ENCODE results near the gene SLC40A1. TPM values are rescaled to one million over a fixed set of nuclear protein-coding genes. Genes with fewer than 3 reads are reported as not detected.
"Not testable (repeated sequence)": the region's sequence is repeated elsewhere in the genome, so short reads cannot be mapped to it uniquely, and the experiment has no call there.

Gene SLC40A1, protein sequence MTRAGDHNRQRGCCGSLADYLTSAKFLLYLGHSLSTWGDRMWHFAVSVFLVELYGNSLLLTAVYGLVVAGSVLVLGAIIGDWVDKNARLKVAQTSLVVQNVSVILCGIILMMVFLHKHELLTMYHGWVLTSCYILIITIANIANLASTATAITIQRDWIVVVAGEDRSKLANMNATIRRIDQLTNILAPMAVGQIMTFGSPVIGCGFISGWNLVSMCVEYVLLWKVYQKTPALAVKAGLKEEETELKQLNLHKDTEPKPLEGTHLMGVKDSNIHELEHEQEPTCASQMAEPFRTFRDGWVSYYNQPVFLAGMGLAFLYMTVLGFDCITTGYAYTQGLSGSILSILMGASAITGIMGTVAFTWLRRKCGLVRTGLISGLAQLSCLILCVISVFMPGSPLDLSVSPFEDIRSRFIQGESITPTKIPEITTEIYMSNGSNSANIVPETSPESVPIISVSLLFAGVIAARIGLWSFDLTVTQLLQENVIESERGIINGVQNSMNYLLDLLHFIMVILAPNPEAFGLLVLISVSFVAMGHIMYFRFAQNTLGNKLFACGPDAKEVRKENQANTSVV
- total RNA-seq (ENCODE audit: insufficient read depth, low replicate concordance) = 133 TPM

DNA sequence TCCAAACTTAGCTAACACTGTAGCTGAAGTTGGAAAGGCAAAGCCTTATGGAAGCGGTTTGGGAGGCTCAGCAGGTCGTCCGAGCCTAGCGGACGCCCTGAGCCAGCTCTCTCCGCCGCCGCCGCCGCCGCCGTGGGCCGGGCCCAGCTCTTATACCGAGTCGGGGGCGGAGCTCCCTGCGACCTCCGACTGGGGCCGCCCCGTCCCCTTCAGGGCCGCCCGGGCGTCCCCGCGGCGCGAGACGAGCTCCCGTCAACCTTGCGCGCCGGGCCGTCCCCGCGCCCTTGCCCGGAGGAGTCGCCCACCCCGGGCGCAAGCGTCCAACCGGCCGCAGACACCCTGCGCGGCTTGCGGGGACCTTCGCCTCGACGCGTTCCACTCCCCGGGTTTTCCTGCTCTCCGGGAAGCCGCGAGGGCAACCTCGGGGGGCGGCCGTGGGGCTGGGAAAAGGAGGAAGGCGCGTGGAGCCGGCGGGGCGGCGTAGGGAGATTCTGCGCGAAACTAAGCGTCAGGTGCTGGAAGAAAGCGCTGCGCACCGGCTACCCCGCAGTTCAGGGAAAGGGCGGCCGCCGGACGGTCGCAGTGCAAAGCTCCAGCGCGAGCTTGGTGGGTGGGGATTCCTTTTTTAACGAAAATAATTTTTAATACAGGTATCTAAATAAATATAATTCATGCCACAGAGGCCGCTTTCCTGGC is at the start of gene SLC40A1:
SLC40A1 (minus strand) TSS at position 129 of the 696 bp plus-strand sequence. CDS start 326 bp downstream, outside the sequence.
- DNase-seq (ENCODE audit: low spot score) = peak; percentile 93

DNA sequence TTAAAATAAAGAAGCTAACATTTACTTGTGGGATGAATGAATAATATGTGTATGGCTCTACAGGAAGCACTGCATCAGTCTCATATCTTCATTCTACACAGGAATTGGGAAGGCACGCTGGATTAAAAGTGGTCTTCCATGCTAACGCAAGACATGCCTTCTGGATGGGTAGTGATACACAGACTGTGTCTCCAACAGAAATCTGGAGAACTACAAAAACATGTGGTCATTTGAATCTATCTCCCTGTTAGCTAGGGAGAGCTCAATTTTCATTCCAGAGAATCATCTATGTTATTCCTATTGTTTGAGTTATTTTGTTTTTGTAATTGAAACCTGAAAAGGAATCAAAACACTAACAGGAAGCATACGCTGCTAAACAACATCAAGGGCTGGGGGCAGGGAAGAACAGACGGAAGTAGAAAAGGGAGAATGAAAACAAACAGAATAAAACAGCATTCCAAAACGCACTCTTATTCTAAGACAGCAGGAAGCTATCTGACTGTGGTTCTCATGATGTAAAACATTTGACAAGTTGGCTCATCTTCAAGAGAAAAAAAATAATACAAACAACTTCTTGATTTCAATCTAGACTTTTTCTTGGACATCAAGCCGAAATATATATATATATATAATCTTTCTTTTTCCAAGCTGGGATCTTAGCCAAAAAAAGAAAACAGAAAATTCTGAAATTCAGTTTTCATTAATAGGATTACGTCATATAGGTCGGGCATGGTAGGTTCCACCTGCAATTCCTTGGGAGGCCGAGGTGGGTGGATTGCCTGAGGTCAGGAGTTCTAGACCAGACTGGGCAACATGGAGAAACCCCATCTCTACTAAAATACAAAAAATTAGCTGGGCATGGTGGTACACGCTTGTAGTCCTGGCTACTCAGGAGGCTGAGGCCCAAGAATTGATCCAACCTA is 49.2 kb upstream of the SLC40A1 start:
- peak; percentile 46 for DNase-seq (ENCODE audit: low spot score)

DNA sequence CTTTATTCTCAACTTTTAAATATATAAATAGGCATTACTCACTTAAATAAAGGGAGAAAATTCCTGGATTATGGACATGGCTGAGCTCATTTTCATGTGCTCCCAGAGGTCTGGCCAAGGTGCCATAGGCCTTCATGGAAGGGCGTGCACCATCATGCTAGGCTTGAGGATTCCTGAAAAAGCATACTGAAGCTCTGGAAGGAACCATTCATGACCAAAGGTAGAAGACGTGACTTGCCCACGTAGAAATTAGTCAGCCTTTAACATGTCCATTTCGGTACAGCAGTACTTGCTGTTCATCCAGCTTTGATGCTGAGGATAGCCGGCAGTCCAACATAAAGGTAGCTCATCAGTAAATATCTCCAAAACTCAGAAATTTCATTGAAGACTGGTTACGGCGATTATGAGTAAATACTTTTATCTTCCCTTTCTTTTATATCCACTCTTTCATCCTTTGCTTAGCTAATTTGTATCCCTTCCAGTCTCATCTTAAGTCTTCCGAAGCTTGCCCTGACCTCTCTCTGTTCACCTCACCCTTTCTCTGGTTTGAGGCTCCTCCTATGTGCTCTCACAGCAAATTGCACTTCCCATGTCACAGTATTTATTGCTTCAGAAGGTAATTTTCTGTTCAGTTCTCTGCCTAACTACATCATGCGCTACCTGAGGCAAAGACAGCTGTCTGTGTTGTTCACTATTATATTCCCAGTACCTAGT is 48.4 kb upstream of the SLC40A1 start:
- DNase-seq (ENCODE audit: low spot score) = peak; percentile 62

DNA sequence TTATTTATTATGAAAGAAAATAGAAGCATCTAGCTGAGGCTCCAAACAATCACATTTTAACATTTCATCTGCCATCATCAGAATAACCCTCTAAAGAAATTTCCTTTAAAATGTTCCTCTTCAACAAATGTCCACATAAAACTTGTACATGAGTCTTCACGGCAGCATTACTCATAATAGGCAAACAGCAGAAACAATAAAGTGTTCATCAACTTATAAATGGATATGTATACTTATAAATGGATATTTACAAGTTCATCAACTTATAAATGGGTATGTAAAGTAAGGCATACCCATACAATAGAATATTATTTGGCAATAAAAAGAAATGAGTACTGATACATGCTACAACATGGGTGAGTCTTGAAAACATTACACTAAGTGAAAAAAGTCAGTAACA is 47.2 kb upstream of the SLC40A1 start:
- no peak for DNase-seq (ENCODE audit: low spot score)

DNA sequence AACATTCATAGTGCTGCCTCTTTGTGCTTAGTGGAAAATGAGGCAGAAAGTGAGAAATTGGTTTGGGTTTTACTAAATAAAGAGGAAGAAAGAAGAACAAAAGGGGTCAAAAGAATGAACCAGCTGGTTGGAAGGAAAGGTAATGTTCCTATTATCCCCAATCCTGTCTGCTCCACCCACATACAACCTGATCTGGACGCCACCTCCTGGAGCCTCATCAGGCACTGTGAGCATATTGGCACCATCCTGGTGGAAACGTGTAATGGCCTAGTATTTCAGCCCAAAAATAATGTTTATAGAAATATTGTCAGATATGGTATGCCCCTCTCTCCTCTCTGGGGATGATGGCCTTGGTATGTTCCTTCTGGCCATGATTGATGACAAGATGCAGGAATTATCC is 45.0 kb upstream of the SLC40A1 start:
- no peak for DNase-seq (ENCODE audit: low spot score)

DNA sequence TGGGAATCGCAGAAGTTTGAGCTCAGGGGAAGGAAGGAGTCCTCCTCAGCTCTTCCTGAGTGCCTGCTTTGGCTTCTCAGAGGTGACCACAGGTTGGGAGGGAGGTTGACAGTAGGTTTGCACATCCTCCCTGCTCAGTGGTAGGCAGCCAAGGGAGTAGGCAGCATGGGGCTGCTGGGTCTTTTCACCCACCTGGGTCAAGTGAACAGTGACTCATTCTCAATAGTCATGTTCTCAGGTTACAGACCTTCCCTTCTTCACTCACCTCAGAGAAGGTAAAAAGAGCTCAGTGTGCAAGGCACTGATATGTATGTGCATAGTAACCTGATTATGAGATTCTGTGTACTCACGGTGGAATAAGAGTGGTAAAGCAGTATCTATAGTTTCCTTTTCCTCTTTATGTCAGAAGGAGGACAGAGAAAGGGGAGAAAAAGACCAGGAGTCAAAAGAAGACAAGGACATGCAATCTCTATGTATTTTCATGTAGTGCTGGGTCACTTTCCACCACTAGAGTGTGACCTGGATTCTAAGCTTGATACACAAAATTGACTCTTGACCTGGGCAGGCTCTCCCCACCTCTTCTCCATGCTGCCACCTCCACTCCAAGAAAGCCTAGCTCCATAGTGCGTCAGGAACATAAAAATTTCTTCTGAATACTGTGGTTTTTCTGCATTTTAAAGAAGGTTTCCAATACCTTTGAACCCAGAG is 44.2 kb upstream of the SLC40A1 start:
- DNase-seq (ENCODE audit: low spot score) = no peak

DNA sequence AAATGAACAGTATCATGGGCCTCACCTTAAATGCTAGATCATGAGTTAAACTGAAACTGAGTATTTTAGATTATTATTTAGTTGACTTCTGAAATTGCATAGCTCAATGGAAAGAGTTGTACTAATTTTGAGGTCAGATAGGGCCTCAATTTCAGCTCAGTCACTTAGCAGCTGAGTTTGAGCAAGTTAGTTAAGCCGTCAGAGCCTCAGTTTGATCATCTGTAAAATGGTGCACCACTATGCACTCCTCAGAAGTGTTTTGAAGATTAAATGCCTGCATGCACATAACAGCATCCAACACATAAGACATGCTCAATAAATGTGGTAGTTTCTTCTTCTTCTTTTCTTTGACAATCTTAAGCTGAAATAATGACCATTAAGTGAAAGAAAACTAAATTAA is 42.5 kb upstream of the SLC40A1 start:
- no peak for DNase-seq (ENCODE audit: low spot score)

DNA sequence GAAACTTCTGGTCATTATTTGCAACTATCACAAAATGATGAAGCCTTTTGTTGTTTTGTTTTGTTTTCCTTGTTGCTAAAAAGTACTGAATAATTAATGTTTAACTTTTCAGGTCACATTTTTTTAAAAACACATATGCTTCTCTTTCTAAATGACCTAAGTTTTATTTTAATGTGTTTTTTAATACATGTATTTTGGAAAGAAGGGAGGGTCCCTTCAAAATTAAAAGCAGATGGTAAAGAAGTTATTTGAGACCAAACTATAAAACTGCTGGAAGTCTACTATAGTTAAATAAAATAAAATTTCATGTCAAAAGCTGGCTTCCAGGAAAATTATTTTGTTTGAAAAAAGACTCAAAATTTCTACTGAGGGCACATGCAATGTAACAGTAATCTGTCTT is 41.2 kb upstream of the SLC40A1 start:
- no peak for DNase-seq (ENCODE audit: low spot score)

DNA sequence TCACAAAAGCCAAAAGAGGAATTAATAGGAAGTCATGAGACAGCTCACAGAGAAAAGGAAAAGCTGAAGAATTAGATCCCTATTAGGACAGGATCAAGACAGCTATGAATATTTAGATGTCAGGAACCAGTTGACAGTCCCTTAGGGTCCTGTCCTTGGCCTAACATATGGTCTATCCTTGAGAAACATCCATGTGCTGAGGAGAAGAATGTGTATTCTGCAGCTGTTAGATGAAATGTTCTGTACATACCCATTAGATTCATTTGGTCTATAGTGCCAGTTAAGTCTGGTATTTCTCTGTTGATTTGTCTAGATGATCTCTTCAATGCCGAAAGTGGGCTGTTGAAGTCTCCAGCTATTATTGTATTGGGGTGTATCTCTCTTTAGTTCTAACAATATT is 37.6 kb upstream of the SLC40A1 start:
- no peak for DNase-seq (ENCODE audit: low spot score)

DNA sequence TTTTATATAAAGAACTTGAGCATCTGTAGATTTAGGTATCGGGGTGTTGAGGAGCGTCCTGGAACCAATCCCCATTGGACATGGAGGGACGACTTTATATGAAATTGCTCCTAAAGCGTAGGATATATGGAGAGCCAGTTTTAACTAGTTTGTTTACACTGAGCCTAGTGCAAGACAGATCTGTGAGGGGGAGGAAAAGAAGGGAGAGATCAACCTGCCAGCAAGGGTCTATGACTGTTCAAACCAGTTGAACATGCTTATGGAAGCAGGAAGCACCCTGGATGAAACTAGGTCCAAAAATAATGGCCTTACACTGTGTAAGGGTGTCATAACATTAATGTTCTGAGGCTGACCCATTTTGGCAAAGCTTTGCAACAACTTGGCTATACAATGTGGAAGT is 34.0 kb upstream of the SLC40A1 start:
- DNase-seq (ENCODE audit: low spot score) = no peak

DNA sequence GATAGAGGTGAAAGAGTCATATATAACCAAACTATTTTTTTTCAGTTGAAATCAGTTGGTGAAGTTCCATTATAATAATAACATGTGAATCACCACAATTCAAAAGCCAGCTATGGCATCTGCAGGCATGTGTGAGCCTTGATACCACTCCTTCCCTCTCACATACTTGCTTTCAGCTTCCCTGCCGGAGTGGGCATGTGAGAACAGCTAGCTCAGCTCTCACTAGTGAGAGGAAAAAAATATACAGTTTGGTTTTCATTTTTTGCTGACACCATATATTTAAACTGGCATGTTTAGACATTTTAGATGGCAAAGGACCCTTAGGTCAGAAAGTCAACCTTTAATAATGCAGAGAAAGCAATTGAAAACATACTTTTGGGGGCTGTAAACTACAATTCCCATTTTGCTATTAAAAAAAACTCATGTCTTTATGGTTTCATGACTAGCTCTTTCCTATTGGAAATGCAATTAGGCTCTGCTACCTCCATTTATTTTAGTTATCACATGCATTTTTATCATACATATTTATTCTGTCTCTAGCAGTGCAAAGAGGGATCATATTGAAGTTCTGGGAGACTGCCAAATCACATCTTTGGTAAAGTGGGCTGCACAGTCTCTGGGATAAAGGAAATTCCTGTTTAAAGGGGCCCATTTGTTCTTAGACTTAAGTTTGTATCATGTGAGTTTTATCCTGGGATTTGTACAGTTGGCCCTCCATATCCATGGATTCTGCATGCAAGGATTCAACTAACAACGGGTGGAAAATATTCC is 33.2 kb upstream of the SLC40A1 start:
- peak; percentile 93 for DNase-seq (ENCODE audit: low spot score)

DNA sequence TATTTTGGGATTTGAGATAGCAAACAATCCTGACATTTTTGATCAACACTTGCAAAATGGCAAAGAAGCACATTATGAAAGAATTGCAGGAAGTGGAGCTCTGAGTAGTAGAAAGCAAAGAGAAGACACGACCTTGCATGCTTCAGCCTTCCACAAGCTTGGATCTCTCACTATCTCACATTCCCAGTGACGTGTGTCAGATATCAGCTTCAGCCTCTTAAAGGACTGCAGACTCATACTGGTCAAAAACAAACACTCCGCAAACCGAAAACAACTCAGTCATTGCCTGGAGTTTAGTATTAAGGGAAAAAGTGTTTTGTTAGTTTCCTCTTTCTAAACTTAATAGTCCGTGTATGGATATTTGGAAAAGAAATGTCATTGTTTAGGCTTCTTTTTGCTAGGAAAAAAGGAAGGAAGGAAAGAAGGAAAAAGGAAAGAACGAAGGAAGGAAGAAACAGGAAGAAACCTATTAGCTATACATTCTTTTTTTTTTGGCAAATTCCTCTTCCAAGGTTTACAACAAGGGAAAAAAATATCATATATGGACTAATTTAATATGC is 32.6 kb upstream of the SLC40A1 start:
- peak; percentile 96 for DNase-seq (ENCODE audit: low spot score)

DNA sequence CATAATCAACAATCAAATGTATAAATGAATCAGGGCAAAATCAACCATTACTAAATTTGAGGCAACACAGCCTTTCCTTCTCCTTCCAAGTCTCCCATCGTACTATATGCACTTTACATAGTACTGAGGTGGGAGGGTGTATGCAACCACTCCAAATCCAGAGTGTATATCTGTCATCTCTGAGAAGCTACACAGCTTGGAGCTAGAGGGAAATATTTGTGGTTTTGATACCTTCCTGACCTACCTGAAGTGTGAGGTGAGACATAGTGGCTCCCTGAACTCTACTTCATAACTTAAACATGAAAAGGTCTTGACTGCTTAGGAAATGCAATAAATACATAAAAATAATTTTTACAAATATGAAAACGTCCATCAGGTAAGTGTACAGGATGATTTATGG is 30.1 kb upstream of the SLC40A1 start:
- no peak for DNase-seq (ENCODE audit: low spot score)

DNA sequence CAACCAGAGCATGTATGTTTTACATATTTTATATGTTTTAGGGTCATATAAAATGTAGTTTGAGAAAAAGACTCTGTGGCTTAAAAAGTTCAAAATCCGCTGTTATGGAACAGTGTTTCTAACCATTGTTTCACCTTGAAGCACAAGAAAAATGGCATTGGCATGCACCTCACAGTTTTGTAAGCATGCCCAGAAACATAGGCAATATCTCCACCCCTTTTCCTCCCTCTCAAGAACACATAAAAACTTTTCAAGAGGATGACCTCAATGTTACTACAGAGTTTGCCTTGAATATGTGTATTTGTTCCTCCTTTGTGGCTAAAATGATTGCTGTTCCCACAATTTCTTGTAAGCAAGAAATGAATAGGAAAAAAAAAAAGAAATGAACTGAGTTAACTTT is 29.3 kb upstream of the SLC40A1 start:
- no peak for DNase-seq (ENCODE audit: low spot score)

DNA sequence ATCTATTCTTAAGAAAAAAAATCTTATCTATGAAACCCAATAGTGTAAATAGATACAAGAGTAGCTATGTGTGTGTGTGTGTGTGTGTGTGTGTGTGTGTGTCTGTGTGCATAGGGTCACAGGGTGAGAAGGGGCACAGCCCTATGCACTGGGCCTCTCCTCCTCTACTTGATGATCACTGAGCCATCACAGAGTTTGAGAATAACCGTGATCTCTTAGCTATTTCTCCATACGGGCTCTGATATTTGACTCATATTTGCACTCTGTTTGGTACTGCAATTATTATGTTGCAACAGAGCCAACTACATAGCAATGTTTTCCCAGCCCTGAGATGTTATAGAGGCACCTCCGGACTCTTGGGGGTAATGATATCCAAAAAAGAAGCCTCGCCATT is 28.8 kb upstream of the SLC40A1 start:
- DNase-seq (ENCODE audit: low spot score) = no peak

DNA sequence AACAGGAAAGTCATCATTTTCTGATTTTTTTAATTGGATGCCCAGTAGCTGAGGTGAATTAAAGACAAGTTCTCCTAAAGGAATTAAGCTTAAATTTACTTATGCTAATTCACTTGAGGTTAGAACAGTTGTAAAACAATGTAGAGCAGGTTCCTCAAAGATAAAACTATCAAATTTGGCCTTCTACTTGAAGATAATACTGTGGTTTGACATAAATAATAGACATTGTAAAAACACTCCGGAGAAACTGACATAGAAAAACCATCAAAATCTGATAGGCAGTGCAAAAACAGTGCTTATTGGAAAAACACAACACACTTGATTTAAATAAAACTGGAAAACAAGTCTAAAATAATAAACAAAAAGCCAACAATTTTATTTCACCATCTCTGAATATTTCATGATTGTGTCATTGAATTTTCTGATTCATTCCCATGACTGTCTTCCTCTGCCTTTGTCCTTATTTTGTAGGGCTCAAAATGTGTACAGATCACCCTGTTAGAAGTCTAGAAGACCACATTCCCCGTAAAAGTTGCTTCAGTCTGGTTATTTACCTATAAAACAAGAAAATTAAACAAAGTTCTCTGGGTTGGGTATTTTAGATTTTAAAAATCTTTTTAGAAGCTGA is 28.3 kb upstream of the SLC40A1 start:
- no peak for DNase-seq (ENCODE audit: low spot score)

DNA sequence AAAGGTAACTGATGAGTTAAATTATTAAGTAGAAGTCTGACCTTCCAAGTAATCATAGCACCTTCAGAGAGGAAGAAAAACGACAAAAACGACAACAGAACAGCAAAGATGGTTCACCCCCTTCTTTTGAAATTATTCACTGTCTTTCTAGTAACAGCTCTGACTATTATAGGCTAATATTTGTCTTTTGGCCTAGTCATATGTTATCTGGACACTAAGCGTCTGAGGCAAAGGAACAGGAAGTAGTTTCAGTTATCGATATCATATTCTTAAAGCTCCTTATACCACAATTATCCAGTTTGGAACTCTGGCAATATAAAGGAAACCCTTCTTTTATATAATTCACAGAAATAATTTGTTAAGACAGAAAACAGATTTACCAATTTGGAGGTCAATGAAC is 27.6 kb upstream of the SLC40A1 start:
- DNase-seq (ENCODE audit: low spot score) = no peak

DNA sequence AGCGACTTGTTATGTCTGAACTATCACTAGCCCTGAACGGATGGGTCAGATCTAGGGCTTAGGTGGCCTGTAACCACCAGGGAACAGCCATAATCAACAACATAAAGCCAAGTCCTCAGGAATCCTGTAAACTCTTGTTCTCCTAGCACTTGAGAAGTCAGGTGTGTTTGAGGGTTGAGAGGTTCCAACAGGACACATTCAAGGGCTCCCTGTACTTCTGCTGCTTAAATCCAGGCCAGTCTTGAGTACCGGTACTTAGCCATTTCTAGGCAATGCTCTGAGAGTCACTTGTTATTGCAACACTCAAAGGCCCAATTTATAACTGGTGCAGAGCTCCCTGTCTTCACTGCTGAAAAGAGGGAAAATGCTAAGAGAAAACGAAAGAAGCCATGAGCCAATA is 21.6 kb upstream of the SLC40A1 start:
- DNase-seq (ENCODE audit: low spot score) = no peak

DNA sequence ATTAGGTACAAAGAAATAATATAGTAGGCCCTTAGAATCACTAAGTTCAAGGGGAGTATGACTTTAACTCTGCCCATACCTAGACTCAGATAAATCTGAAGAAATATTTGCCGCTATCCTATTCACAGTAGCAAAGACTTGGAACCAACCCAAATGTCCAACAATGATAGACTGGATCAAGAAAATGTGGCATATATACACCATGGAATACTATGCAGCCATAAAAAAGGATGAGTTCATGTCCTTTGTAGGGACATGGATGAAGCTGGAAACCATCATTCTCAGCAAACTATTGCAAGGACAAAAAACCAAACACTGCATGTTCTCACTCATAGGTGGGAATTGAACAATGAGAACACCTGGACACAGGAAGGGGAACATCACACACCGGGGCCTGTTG is 21.1 kb upstream of the SLC40A1 start:
- not testable (repeated sequence) for DNase-seq (ENCODE audit: low spot score)
